GM23338 (cell line): ENCODE measurements around the gene NT5C1A.

Source experiments
- CTCF ChIP-seq, 2 experiments: fragments of 200-600 bp in 1 of 2; sonication (generic) in 1 of 2; conservative IDR thresholded peaks; 2 replicates each; pipeline versions ENCODE4 v1.5.1 to v1.6.1; 2016 to 2017; ENCODE audit warnings: antibody characterized with exemption in 2 of 2, low read depth in 2 of 2, mild to moderate bottlenecking in 2 of 2, moderate library complexity in 1 of 2
- EZH2 ChIP-seq: fragments of 200-600 bp; sonication (generic); IDR thresholded peaks from one replicate; pipeline ENCODE4 v1.8.0; 2017; ENCODE audit warnings: antibody characterized with exemption, mild to moderate bottlenecking, low read depth; ENCODE audit not compliant: unreplicated experiment
- EZH2phosphoT487 ChIP-seq: fragments of 200-600 bp; sonication (generic); IDR thresholded peaks from one replicate; pipeline ENCODE4 v1.8.1; 2018; ENCODE audit warnings: antibody characterized with exemption; ENCODE audit not compliant: unreplicated experiment
- POLR2AphosphoS5 ChIP-seq: IDR thresholded peaks from 2 replicates; pipeline ENCODE4 v1.6.1; 2016; ENCODE audit warnings: antibody characterized with exemption, low read depth
- REST ChIP-seq: IDR thresholded peaks from one replicate; pipeline ENCODE4 v1.6.1; 2018; ENCODE audit warnings: antibody characterized with exemption; ENCODE audit not compliant: unreplicated experiment
- STAT1 ChIP-seq: IDR thresholded peaks from one replicate; pipeline ENCODE4 v1.6.1; 2016; ENCODE audit warnings: antibody characterized with exemption; ENCODE audit not compliant: unreplicated experiment
- ZNF462 ChIP-seq: fragments of 250-450 bp; sonication (Bioruptor Pico); IDR thresholded peaks from 2 replicates; pipeline ENCODE4 v1.5.0; 2020; ENCODE audit warnings: mild to moderate bottlenecking, moderate library complexity

GRCh38 chr1:39692152-39693074, 20.5 kb upstream of the NT5C1A start:
- TF ChIP-seq CTCF (conservative IDR thresholded peaks at IDR 0.05; ENCODE audit: low read depth in 2 of 2) (no peak), POLR2AphosphoS5 (no peak), ZNF462 (no peak), EZH2phosphoT487 (peak; percentile 17), STAT1 (no peak), EZH2 (peak; percentile 94), REST (no peak)
